Measurements from ENCODE around the gene MTFR2.
"Not testable (repeated sequence)": the region's sequence is repeated elsewhere in the genome, so short reads cannot be mapped to it uniquely, and the experiment has no call there.

MTFR2 gene

GRCh38 chr6:136232701-136233100 is 17.4 kb downstream of the MTFR2 start:
- DNase-seq, result no peak

DNA sequence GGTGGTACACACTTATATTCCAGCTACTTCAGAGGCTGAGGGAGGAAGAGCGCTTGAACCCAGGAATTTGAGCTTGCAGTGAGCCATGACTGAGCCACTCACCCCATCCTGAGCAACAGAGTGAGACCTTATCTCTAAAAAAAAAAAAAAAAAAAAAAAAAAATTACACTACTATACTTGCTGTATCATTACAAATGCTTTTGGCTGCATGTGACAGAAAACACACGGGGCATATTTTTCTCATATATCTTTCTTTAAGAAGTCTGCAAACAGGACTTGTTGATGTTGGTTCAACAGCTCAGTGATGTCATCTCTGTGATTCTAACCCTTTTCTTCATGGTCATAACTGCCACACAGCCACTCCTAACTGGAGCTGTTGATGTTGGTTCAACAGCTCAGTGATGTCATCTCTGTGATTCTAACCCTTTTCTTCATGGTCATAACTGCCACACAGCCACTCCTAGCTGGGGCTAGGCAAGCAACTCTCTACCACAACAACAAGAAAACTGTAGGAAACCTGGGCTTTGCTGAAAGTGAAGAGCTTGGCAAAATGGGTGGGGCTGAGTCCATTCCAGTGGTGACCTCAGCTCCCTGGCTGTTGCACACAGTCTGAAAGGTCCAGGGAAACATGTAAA is 19.8 kb downstream of the MTFR2 start:
- no peak for DNase-seq

GRCh38 chr6:136228814-136229213 is 21.3 kb downstream of the MTFR2 start:
- DNase-seq, result no peak

DNA sequence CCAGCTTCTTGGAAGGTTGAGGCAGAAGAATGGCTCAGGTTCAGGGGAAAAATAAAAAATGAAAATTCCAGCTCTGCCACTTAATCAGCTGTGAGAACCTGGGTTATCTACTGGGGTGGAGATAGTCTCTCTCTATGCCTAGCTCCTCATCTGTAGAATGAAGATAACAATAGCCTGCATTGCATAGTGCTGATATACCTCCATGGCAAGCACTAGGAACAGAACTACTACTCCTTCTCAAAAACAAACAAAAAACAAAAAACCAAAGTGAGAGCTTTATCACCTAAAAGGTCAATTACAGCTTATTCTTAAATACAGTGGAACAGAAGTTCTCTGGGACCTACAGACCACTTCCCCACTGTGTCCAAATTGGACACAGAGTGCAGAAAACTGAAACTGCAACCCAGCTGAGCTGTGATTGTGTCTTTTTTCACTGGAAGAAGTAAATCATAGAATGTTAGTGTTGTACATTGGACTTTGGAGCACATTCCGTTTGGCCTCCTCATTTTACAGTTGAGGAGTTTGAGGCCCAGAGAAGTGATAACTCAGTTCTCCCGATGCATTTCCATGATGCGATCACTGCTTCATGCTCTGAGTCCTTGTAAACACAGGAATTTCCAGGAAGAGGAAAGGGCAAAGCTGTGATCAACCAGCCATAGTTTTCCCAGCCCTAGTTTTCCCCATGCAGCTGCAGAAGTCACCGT is 23.3 kb downstream of the MTFR2 start:
- no peak for DNase-seq

- peak; percentile 45 for DNase-seq
These were observed 24.0 kb downstream of the MTFR2 start for GRCh38 chr6:136226027-136226673.

DNA sequence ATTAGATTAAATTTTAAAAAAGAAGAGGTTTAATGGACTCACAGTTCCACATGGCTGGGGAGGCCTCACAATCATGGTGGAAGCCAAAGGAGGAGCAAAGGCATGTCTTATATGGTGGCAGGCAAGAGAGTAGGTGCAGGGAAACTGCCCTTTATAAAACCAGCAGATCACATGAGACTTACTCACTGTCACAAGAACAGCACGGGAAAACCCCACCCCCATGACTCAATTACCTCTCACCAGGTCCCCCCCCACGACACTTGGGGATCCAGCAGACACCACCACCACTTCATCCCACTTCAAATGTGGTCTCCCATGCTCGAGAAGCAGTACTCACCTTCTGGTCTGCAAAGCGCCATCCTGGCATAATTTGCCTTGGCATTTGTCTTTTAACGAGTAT is 24.6 kb downstream of the MTFR2 start:
- DNase-seq, result no peak

DNA sequence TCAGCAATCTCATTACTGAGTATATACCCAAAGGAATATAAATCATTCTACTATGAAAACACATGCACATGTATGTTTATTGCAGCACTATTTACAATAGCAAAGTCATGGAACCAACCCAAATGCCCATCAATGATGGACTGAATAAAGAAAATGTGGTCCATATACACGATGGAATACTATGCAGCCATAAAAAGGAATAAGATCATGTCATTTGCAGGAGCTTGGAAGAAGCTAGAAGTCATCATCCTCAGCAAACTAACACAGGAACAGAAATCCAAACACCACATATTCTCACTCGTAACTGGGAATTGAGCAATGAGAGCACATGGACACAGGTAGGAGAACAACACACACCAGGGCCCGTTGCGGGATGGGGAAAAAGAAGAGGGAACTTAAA is 25.1 kb downstream of the MTFR2 start:
- not testable (repeated sequence) for DNase-seq

DNA sequence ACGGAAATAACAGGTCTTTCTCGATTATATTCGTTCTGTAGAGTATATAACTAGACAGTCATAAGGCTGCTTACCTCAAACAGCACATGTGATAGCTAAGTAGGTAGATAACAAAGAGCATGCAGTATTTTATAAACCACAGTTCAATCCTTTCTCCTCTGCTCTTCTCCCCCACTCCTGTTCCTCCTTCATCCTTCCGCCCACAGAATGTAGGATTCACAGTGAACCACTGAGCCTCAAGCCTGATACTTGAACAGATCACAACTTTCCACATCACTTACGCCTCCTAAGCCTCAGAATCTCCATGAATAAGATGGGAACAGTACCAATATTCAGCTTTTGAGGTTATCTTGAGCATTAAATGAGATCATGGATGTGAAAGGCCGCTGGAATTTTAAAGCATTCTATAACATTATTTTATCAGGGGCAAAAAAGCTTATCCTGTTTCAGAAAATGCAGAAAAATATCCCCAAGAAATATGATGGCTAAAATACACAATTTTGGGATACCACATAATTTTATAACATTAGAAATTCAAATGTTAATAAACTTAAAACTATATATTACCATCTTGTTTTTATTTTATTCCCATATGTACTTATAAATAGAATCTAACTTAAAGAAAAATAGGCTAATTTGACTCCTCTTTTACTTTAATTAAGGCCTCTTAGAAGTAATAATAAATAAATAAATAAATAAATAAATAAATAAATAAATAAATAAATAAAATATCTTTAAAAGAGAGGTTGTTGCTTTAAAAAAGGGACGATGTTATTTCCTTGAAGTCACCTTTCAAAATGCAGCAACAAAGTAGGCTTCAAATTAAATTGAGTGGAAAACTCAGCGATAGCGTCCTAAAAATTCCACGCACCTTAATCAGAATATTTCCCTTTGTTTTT is 33.4 kb downstream of the MTFR2 start:
- no peak for DNase-seq

- DNase-seq, result no peak
These were observed 36.3 kb downstream of the MTFR2 start for GRCh38 chr6:136213853-136214252.

DNA sequence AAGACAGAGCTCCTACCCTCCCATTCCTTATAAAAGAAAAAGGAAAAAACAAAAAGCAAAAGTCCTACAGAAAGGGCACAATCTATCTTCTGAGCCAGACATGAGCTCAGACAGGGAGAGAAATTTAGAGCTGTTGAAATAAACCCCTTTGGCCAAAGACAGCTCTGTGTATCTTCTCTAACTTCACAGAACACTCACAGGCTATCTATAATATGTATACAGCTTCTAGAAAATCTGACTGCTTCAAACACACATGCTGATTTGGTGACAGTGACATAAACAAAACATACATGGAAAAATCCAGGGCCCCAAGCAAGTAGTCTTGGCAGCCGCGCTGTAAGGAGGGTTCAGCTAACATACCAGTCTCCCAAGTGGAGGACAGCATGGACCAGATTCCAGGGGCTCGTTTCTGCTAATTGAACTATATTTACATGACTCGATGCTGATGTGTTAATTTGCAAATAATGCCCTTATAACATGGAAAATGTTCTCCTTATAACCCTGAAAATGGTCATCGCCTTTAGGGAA is 37.0 kb downstream of the MTFR2 start:
- DNase-seq, result no peak

- no peak for DNase-seq
These were observed 37.5 kb downstream of the MTFR2 start for GRCh38 chr6:136212608-136213007.

DNA sequence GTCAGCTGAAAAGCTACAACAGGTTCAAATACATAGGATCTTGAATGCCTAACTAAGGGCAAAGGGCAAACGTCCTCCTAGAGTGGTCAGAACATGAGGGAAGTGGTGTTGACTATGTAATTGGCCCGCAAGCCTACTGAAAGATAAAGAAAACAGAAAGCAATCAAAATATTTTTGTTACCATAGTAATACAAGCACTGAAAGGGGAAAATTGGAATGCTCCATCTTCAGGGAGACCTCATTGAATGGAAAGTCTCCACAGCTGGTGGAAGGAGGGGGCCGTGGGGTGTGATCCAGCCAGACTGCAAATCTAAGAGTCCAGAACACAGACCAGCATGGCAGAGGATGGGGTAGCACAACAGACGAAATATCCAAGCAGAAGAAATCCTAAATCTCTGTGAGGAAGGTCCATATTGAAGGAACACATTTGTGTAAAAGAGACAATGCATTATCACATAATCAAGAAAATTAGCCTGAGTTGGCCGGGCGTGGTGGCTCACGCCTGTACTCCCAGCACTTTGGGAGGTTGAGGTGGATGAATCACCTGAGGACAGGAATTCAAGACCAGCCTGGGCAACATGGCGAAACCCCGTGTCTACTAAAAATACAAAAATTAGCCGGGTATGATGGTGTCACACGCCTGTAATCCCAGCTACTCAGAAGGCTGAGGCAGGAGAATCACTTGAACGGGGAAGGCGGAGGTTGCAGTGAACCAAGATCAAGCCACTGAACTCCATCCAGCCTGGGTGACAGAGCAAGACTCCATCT is 39.5 kb downstream of the MTFR2 start:
- no peak for DNase-seq

GRCh38 chr6:136209496-136209895 is 40.6 kb downstream of the MTFR2 start:
- no peak for DNase-seq

GRCh38 chr6:136208783-136209182 is 41.3 kb downstream of the MTFR2 start:
- no peak for DNase-seq

DNA sequence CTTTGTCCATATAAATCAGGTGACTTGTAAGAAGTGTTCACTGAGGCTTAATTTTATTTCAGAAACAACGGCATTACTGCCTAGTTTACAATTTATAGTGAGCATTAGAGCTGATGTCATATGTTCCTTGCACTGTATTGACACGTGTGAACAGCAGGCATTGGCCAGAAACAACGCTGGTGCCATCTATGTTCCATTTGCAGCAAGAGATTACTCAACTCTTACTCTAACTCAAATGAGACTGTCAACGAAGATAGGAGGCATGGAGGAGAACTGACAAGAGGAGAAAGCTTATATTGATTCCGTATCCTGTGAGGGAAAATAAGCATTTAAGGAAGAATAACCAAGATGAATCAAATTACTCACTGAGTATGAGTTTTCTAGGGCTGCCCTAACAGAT is 48.4 kb downstream of the MTFR2 start:
- no peak for DNase-seq

DNA sequence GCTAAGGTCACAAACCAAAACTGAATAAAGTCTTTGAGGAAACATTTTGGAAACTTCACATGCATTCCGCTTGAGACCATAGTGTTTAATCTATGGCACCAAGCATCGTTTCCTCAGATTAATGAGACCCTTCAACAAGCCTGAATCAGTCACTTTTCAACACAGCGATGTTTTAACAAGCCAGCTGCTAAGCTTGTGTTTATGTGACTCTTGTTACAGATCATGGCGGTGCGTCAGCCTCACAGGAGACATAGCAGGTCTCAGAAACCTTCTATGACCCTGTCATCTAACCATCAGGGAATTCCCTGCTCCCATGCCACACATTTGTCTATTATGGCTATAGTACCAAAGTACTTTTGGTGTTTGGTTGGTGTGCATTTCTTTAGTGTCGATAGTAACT is 57.2 kb downstream of the MTFR2 start:
- DNase-seq, result no peak

GRCh38 chr6:136191606-136192312 is 58.4 kb downstream of the MTFR2 start:
- no peak for DNase-seq

DNA sequence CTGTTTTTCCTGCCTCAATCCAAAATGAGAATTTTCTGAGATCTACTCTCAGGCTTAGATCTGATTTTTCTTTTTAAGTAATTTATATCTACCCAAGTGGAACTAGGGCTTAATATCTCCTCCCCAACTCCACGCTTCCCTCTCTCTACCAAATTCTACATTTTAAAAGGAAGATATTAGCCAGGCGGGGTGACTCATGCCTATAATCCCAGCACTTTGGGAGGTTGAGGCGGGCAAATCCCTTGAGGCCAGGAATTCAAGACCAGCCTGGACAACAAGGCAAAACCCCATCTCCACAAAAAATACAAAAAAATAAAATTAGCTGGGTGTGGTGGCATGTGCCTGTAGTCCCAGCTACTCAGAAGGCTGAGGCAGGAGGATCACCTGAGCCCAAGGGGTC is 61.0 kb downstream of the MTFR2 start:
- no peak for DNase-seq

GRCh38 chr6:136188486-136188885 is 61.6 kb downstream of the MTFR2 start:
- DNase-seq, result no peak

DNA sequence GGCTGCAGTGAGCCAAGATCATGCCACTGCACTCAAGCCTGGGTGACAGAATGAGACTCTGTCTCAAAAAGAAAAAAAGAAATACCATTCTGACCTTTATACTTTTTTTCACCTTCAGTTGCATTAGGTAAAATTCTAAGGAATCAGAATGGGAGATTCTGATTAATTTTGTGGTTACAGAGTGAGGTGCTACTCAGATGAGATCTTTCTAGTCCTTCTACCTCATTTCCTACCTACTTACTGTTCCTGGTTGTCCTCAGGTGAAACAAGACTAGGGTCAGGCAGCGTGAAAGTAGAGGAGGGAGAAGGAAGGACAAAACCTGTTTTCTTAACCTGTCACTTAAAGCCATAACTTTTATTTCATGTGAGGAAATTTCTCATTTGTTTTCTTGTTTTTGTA is 63.7 kb downstream of the MTFR2 start:
- no peak for DNase-seq

DNA sequence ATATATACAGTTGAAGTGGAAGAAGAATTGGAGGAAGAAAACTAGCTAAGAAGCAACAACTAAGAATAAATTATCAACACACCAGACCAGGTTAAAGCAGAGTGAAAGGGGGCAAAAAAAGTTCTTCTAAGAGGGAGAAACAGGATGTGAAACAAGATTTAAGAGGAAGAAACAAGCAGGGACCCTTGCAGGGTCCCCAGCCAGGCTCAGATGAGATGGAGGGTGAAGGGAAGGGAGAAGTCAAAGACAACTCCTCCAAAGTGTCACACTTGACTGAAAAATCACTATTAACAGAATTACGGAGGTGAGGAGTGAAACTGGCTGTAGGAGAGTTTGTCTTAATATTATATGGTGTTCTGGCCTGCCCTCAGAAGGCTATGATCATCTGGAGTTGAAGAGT is 65.4 kb downstream of the MTFR2 start:
- DNase-seq, result no peak

GRCh38 chr6:136181861-136182260 is 68.2 kb downstream of the MTFR2 start:
- DNase-seq, result no peak
